Psoas muscle (tissue), 8 donors: ENCODE measurements around the gene ARHGEF17. TPM values are rescaled to one million over a fixed set of nuclear protein-coding genes. Genes with fewer than 3 reads are reported as not detected.
A peak's percentile ranks its signal among the peaks of the same experiment; 100 is the strongest.

Experiments
- ATAC-seq, 4 donors: fragments of 200-7000 bp; cut with Tn5 transposase; one replicate each; pipeline ENCODE4 v1.9.1; 2020; ENCODE audit warnings: moderate library complexity in 3 of 4, mild to moderate bottlenecking in 2 of 4
- DNase-seq, 2 donors: peaks; one replicate each; pipeline ENCODE4 v3.0.0-alpha.2; 2020
- H3K27ac ChIP-seq: fragments of 200-600 bp; one replicate; pipeline ENCODE4 v1.8.0; 2022
- H3K27me3 ChIP-seq, 3 donors: fragments of 200-600 bp in 1 of 3; one replicate each; pipeline versions ENCODE4 v1.6.1 to v1.8.0; 2013 to 2022; ENCODE audit warnings: low read length in 2 of 3, mild to moderate bottlenecking in 2 of 3, moderate library complexity in 1 of 3; ENCODE audit not compliant: insufficient read depth in 3 of 3
- H3K36me3 ChIP-seq, 2 donors: fragments of 200-600 bp in 1 of 2; one replicate each; pipeline versions ENCODE4 v1.6.1 to v1.8.0; 2013 to 2022; ENCODE audit warnings: low read depth in 1 of 2, mild to moderate bottlenecking in 1 of 2, moderate library complexity in 1 of 2; ENCODE audit not compliant: insufficient read depth in 1 of 2
- H3K4me1 ChIP-seq: fragments of 200-600 bp; one replicate; pipeline ENCODE4 v1.8.0; 2022
- H3K4me3 ChIP-seq: fragments of 200-600 bp; one replicate; pipeline ENCODE4 v1.8.0; 2022; ENCODE audit warnings: mild to moderate bottlenecking
- H3K9me3 ChIP-seq: fragments of 200-600 bp; one replicate; pipeline ENCODE4 v1.8.0; 2022
- CTCF ChIP-seq: fragments of 200-600 bp; IDR thresholded peaks from one replicate; pipeline ENCODE4 v1.8.0; 2022; ENCODE audit warnings: antibody characterized with exemption
- WGBS, 3 donors: extraction: QIAGEN DNeasy Blood & Tissue Kit; methylation state at CpG; one replicate each; pipeline versions ENCODE4 v1.1.6 to v1.1.7; 2013; 5-methylcytosine and 5-hydroxymethylcytosine counted together
- intact Hi-C, 2 donors: fragments of 100-400 bp; cut with DNase I; formaldehyde crosslinking; loops; one replicate each; pipeline versions ENCODE4 v1.11.0 to v1.14.2; 2022
- polyA plus RNA-seq, 3 donors: library from polyadenylated mRNA; stranded (reverse); fragments of 200-250 nt; gene quantifications; one replicate each; pipeline ENCODE4 v1.2.3, GENCODE V29; 2013
- total RNA-seq, 4 donors: library from RNA; stranded (reverse); fragmentation: NEBNext Ultra II Directional in 2 of 4; extraction: Animal tissue kit (Norgen Biotek cat#: 25700) in 2 of 4; gene quantifications; one replicate each; pipeline versions ENCODE4 v1.2.1 to v1.2.4, GENCODE V29; 2021 to 2023
- donor health status: healthy with polysubstance abuse.
- donor health status: DM: no; HTN: no; CAD: no; lungs with moderate emphysema.
- donor health status: Bipolar disorder and iron deficiency.
- donor health status: healthy.
- donor health status: DM: yes; HTN: yes; CAD: no.
- donor health status: DM: no; HTN: no; CAD: no.
- donor health status: DM: no; HTN: no; CAD: no.
- donor health status: DM: yes; HTN: yes; CAD: no.

ARHGEF17 gene
- total and polyA plus RNA-seq, 7 donors, result 5.7 to 38.4 (median 10.8) TPM

GRCh38 chr11:73367482-73368024, 59.5 kb downstream of the ARHGEF17 start:
- Histone ChIP-seq H3K27me3 (no peaks in the 10 kb centered on the region), H3K4me3 (no peak overlapping the region), H3K27ac (no peak overlapping the region), H3K36me3 (peaks cover 0 to 26% of the 10 kb centered on the region in 2 donors), H3K4me1 (peaks cover 5% of the 10 kb centered on the region), H3K9me3 (no peaks in the 10 kb centered on the region)
- WGBS, 3 donors, result 82 to 86% (median 82%) methylated on average over 20 of the region's 20 CpGs
- DNase-seq (no peak), ATAC-seq (no peak)
- no peak for TF ChIP-seq CTCF
- intact Hi-C loops, result no loop called here

- intact Hi-C loops, result no loop called here
- WGBS, 3 donors, result 45 to 62% (median 47%) methylated on average over 6 of the region's 6 CpGs
Observed at GRCh38 chr11:73372375-73372993, 64.4 kb downstream of the ARHGEF17 start.

GRCh38 chr11:73374151-73374550, 66.1 kb downstream of the ARHGEF17 start:
- intact Hi-C loops, result no loop called here
- Histone ChIP-seq H3K36me3 (no peaks in the 10 kb centered on the region), H3K4me1 (peaks cover 23% of the 10 kb centered on the region), H3K27me3 (no peaks in the 10 kb centered on the region), H3K9me3 (no peaks in the 10 kb centered on the region), H3K27ac (no peak overlapping the region), H3K4me3 (no peak overlapping the region)
- WGBS, 3 donors, result 81 to 95% (median 85%) methylated on average over 4 of the region's 4 CpGs
- TF ChIP-seq CTCF, result no peak
- ATAC-seq (no peak), DNase-seq (no peak)

More at GRCh38 chr11:73372375-73372993, 64.4 kb downstream of the ARHGEF17 start:
- Histone ChIP-seq H3K4me1 (peaks cover 13% of the 10 kb centered on the region), H3K27me3 (no peaks in the 10 kb centered on the region), H3K36me3 (no peaks in the 10 kb centered on the region), H3K4me3 (no peak overlapping the region), H3K9me3 (no peaks in the 10 kb centered on the region), H3K27ac (no peak overlapping the region)
- TF ChIP-seq CTCF, result peak; percentile 18
- ATAC-seq, result peak; percentile 4 to 35 (median 19)
- DNase-seq, result no peak

GRCh38 chr11:73375830-73376159, 67.7 kb downstream of the ARHGEF17 start:
- Histone ChIP-seq H3K27ac (peak overlapping the region; percentile 97), H3K4me3 (peak overlapping the region; percentile 89), H3K27me3 (no peaks in the 10 kb centered on the region), H3K4me1 (peaks cover 39% of the 10 kb centered on the region), H3K36me3 (no peaks in the 10 kb centered on the region), H3K9me3 (no peaks in the 10 kb centered on the region)
- no peak for DNase-seq
- TF ChIP-seq CTCF, result no peak
- ATAC-seq, result no peak
- intact Hi-C loops, result no loop called here
- 52 to 71% (median 60%) methylated on average over 5 to 6 of the region's 6 CpGs for WGBS, 3 donors
